SK-N-SH (cell line): Measurements from ENCODE around the gene IGFL1. TPM values are rescaled to one million over a fixed set of nuclear protein-coding genes. Genes with fewer than 3 reads are reported as not detected.

ENCODE experiments used
- CTCF ChIA-PET: fragments of 300-600, 350-600 bp; formaldehyde crosslinking; extraction: SDS; loops from one replicate; lab custom pipeline; 2021; lab: Yijun Ruan, JAX
- POLR2A ChIA-PET: fragments of 350-600 bp; sonication (Branson Sonifier 250); formaldehyde crosslinking; extraction: SDS; loops from one replicate; lab custom pipeline; 2020; ENCODE audit warnings: antibody characterized with exemption, inconsistent platforms; lab: Yijun Ruan, JAX
- DNase-seq: peaks from one replicate; pipeline ENCODE4 v3.0.0; 2012
- H2AFZ ChIP-seq: fragments of 200-600 bp; sonication (generic); 2 replicates; pipeline ENCODE4 v1.8.1; 2016; ENCODE audit warnings: antibody characterized with exemption, mild to moderate bottlenecking, low read depth
- H3F3A ChIP-seq: fragments of 200-600 bp; sonication (generic); replicated peaks from 2 replicates; pipeline ENCODE3; 2016; ENCODE audit warnings: antibody characterized with exemption, mild to moderate bottlenecking; ENCODE audit not compliant: insufficient read depth
- H3K27ac ChIP-seq, 2 experiments: fragments of 200-500 bp in 1 of 2; fragments of 200-600 bp in 1 of 2; sonication (Bioruptor generic) in 1 of 2; sonication (generic), shearing (Covaris generic) in 1 of 2; 2 replicates each; pipeline versions ENCODE4 v1.5.1 to v1.6.1; 2014 to 2016; ENCODE audit warnings: low read depth in 2 of 2, inconsistent platforms in 1 of 2, low read length in 1 of 2, mild to moderate bottlenecking in 1 of 2, mixed read lengths in 1 of 2
- H3K27me3 ChIP-seq: fragments of 200-600 bp; sonication (generic), shearing (Covaris generic); 2 replicates; pipeline ENCODE4 v1.6.1; 2016; ENCODE audit warnings: mixed run types; ENCODE audit not compliant: insufficient read depth
- H3K36me3 ChIP-seq, 2 experiments: fragments of 200-500 bp in 1 of 2; fragments of 200-600 bp in 1 of 2; sonication (Bioruptor generic) in 1 of 2; sonication (generic) in 1 of 2; replicated peaks in 1 of 2; 2 replicates each; pipeline versions ENCODE3 to v1.5.1; 2014 to 2016; ENCODE audit warnings: low read length in 1 of 2, mild to moderate bottlenecking in 1 of 2; ENCODE audit not compliant: insufficient read depth in 2 of 2, control insufficient read depth in 1 of 2
- H3K4me1 ChIP-seq, 2 experiments: fragments of 200-500 bp in 1 of 2; fragments of 200-600 bp in 1 of 2; sonication (Bioruptor generic) in 1 of 2; sonication (generic), shearing (Covaris generic) in 1 of 2; 2 replicates each; pipeline versions ENCODE4 v1.5.1 to v1.6.1; 2014 to 2016; ENCODE audit warnings: low read depth in 1 of 2, low read length in 1 of 2, mixed run types in 1 of 2; ENCODE audit not compliant: insufficient read depth in 2 of 2, control insufficient read depth in 1 of 2
- H3K4me2 ChIP-seq: fragments of 200-600 bp; sonication (generic), shearing (Covaris generic); 2 replicates; pipeline ENCODE4 v1.6.1; 2017; ENCODE audit warnings: mixed run types
- H3K4me3 ChIP-seq, 2 experiments: fragments of 200-500 bp in 1 of 2; fragments of 200-600 bp in 1 of 2; sonication (Bioruptor generic) in 1 of 2; sonication (generic), shearing (Covaris generic) in 1 of 2; 2 replicates each; pipeline versions ENCODE4 v1.5.1 to v1.8.1; 2014 to 2016; ENCODE audit warnings: low read depth in 2 of 2, inconsistent platforms in 1 of 2, low read length in 1 of 2, mild to moderate bottlenecking in 1 of 2, mixed read lengths in 1 of 2, moderate library complexity in 1 of 2
- H3K79me2 ChIP-seq: fragments of 200-600 bp; sonication (generic); 2 replicates; pipeline ENCODE4 v1.8.1; 2017; ENCODE audit warnings: mild to moderate bottlenecking; ENCODE audit not compliant: insufficient read depth
- H3K9ac ChIP-seq: fragments of 200-600 bp; sonication (generic); 2 replicates; pipeline ENCODE4 v1.6.1; 2017; ENCODE audit warnings: mixed run types
- H3K9me2 ChIP-seq: fragments of 200-600 bp; sonication (generic); 2 replicates; pipeline ENCODE4 v1.6.1; 2017; ENCODE audit warnings: mixed run types
- H3K9me3 ChIP-seq: fragments of 200-600 bp; sonication (generic); 2 replicates; pipeline ENCODE4 v1.6.1; 2017; ENCODE audit warnings: mixed run types, mild to moderate bottlenecking, moderate library complexity
- H4K20me1 ChIP-seq: fragments of 200-600 bp; sonication (generic); 2 replicates; pipeline ENCODE4 v1.6.1; 2017; ENCODE audit warnings: mild to moderate bottlenecking, mixed run types; ENCODE audit not compliant: insufficient read depth
- EP300 ChIP-seq, 2 experiments: IDR thresholded peaks; 2 replicates each; pipeline versions ENCODE4 v1.4.0 to v1.6.1; 2012; ENCODE audit warnings: borderline replicate concordance in 1 of 2, low read depth in 1 of 2, low read length in 1 of 2
- GABPA ChIP-seq: IDR thresholded peaks from 2 replicates; pipeline ENCODE4 v1.4.0; 2012; ENCODE audit warnings: low read depth, mild to moderate bottlenecking
- GATA2 ChIP-seq: sonication (generic); formaldehyde crosslinking; IDR thresholded peaks from 2 replicates; pipeline ENCODE4 v1.5.0; 2020; ENCODE audit warnings: mild to moderate bottlenecking, missing genetic modification reagents
- NFIC ChIP-seq: IDR thresholded peaks from 2 replicates; pipeline ENCODE4 v1.4.0; 2012; ENCODE audit warnings: borderline replicate concordance
- PBX3 ChIP-seq: IDR thresholded peaks from 2 replicates; pipeline ENCODE4; 2012
- RAD21 ChIP-seq: IDR thresholded peaks from 2 replicates; pipeline ENCODE4 v1.6.1; 2012; ENCODE audit warnings: mild to moderate bottlenecking, low read length
- REST ChIP-seq: IDR thresholded peaks from 2 replicates; pipeline ENCODE4 v1.6.1; 2012; ENCODE audit warnings: mild to moderate bottlenecking, low read depth, low read length, moderate library complexity
- RFX5 ChIP-seq: IDR thresholded peaks from 2 replicates; pipeline ENCODE4 v1.6.1; 2012; ENCODE audit warnings: mild to moderate bottlenecking, improper control_type of control experiment, low read length
- RXRA ChIP-seq: IDR thresholded peaks from 2 replicates; pipeline ENCODE4 v1.4.0; 2012; ENCODE audit warnings: low read depth, mild to moderate bottlenecking, borderline replicate concordance
- TEAD4 ChIP-seq: IDR thresholded peaks from 2 replicates; pipeline ENCODE4 v1.4.0; 2012; ENCODE audit warnings: mild to moderate bottlenecking, borderline replicate concordance; ENCODE audit not compliant: insufficient read depth
- USF1 ChIP-seq: IDR thresholded peaks from 2 replicates; pipeline ENCODE4 v1.4.0; 2012; ENCODE audit warnings: low read depth, borderline replicate concordance
- ZBTB33 ChIP-seq: IDR thresholded peaks from 2 replicates; pipeline ENCODE4 v1.4.0; 2012; ENCODE audit warnings: low read depth, borderline replicate concordance
- WGBS: methylation state at CpG from one replicate; pipeline ENCODE4 v1.1.6; 2017; ENCODE audit warnings: low lambda C conversion rate; 5-methylcytosine and 5-hydroxymethylcytosine counted together
- polyA plus RNA-seq, 3 experiments: library from polyadenylated mRNA; depleted of rRNA; stranded (reverse); fragments of >200 nt; gene quantifications; 2 replicates each; pipeline ENCODE4 v1.2.3, GENCODE V29; 2012

IGFL1 gene
- polyA plus RNA-seq, 1 of the 3 experiments (the other 2 are of a cell fraction) = not detected

GRCh38 chr19:46225558-46226004 lies 4.0 kb upstream of the IGFL1 start:
- H3K79me2 ChIP-seq = no peaks in the 10 kb centered on the region
- no peak overlapping the region for H3K27ac ChIP-seq
- POLR2A ChIA-PET = no interaction called here
- H3K9me3 ChIP-seq = no peaks in the 10 kb centered on the region
- H3K4me2 ChIP-seq = no peak overlapping the region
- no peak overlapping the region for H3K9ac ChIP-seq
- no peak overlapping the region for H2AFZ ChIP-seq
- CTCF ChIA-PET = interaction anchor here (1.0 to 1.8 kb wide), 2 partner anchors 39 to 197 kb away, joined by 3 to 6 read pairs; no protein-coding TSS in a partner anchor
- H3K9me2 ChIP-seq = no peaks in the 10 kb centered on the region
- peaks cover 58% of the 10 kb centered on the region for H3K27me3 ChIP-seq
- H3K4me3 ChIP-seq = no peak overlapping the region
- no peaks in the 10 kb centered on the region for H3K36me3 ChIP-seq
- H3K4me1 ChIP-seq = no peaks in the 10 kb centered on the region
- TF ChIP-seq RAD21 = no peak
- peak; percentile 93 for TF ChIP-seq REST
- TF ChIP-seq GABPA = no peak
- no peak for TF ChIP-seq USF1
- 24% methylated on average over 5 of the region's 5 CpGs for WGBS
- no peak for DNase-seq
- 0 out of 2 replicates have a peak, but pooled peaks cover 8% of the 10 kb centered on the region for H4K20me1 ChIP-seq
- peaks cover 4% of the 10 kb centered on the region for H3F3A ChIP-seq

GRCh38 chr19:46226438-46226973 lies 3.0 kb upstream of the IGFL1 start:
- no peaks in the 10 kb centered on the region for H3K36me3 ChIP-seq
- WGBS = 18% methylated on average over 8 of the region's 9 CpGs
- no peaks in the 10 kb centered on the region for H3K79me2 ChIP-seq
- no peaks in the 10 kb centered on the region for H3K9me2 ChIP-seq
- no peak for DNase-seq
- no peak overlapping the region for H3K4me2 ChIP-seq
- H3K4me3 ChIP-seq = no peak overlapping the region
- no peak overlapping the region for H3K27ac ChIP-seq
- H2AFZ ChIP-seq = no peak overlapping the region
- H3K9ac ChIP-seq = no peak overlapping the region
- H3K27me3 ChIP-seq = peaks cover 68% of the 10 kb centered on the region
- H3K4me1 ChIP-seq = no peaks in the 10 kb centered on the region
- no peaks in the 10 kb centered on the region for H3K9me3 ChIP-seq
- POLR2A ChIA-PET = no interaction called here
- H3F3A ChIP-seq = peaks cover 4% of the 10 kb centered on the region
- 0 out of 2 replicates have a peak, but pooled peaks cover 8% of the 10 kb centered on the region for H4K20me1 ChIP-seq
- no peak for TF ChIP-seq GATA2 (CRISPR knock-in tag)
- CTCF ChIA-PET = no interaction called here

GRCh38 chr19:46232029-46232428 lies 2.5 kb downstream of the IGFL1 start:
- H3K36me3 ChIP-seq = no peaks in the 10 kb centered on the region
- no peak for DNase-seq
- TF ChIP-seq EP300 (IDR thresholded peaks at IDR 0.05; ENCODE audit: borderline replicate concordance in 1 of 2, low read depth in 1 of 2, low read length in 1 of 2) (no peak), GABPA (no peak), ZBTB33 (no peak), TEAD4 (no peak), RFX5 (no peak), PBX3 (no peak), NFIC (no peak), RXRA (no peak)
- H3K27me3 ChIP-seq = peaks cover 87% of the 10 kb centered on the region
- ChIA-PET POLR2A (no interaction called here), CTCF (interaction anchor here (0.8 kb wide), 1 partner anchor 9 kb away, joined by 3 read pairs; no protein-coding TSS in a partner anchor)
- H4K20me1 ChIP-seq = no peaks in the 10 kb centered on the region
- H3K4me2 ChIP-seq = no peak overlapping the region
- 41% methylated on average over 9 of the region's 10 CpGs for WGBS
- no peaks in the 10 kb centered on the region for H3K9me2 ChIP-seq
- no peak overlapping the region for H3K4me3 ChIP-seq
- no peak overlapping the region for H2AFZ ChIP-seq
- no peaks in the 10 kb centered on the region for H3F3A ChIP-seq
- H3K27ac ChIP-seq = no peak overlapping the region
- H3K4me1 ChIP-seq = no peaks in the 10 kb centered on the region
- H3K9me3 ChIP-seq = no peaks in the 10 kb centered on the region
- no peak overlapping the region for H3K9ac ChIP-seq
- H3K79me2 ChIP-seq = no peaks in the 10 kb centered on the region
